ENCODE measurements around the gene FBLN7.
A peak's percentile ranks its signal among the peaks of the same experiment; 100 is the strongest.

FBLN7 gene

GRCh38 chr2:112155331-112156151, 17.4 kb downstream of the FBLN7 start:
- in situ Hi-C loops (cut with MboI; ENCODE audit: low sequenced_read_pairs, unreplicated experiment), result no loop called here
- no peak for TF ChIP-seq CTCF (IDR thresholded peaks at IDR 0.05; ENCODE audit: borderline replicate concordance, control extremely low read depth, extremely low read depth, insufficient read depth, missing control alignments)
- DNase-seq (ENCODE audit: low spot score), result no peak

- no peak for DNase-seq (ENCODE audit: low spot score)
- in situ Hi-C loops (cut with MboI; ENCODE audit: low sequenced_read_pairs, unreplicated experiment), result no loop called here
- TF ChIP-seq CTCF (IDR thresholded peaks at IDR 0.05; ENCODE audit: borderline replicate concordance, control extremely low read depth, extremely low read depth, insufficient read depth, missing control alignments), result no peak
Observed at GRCh38 chr2:112156152-112156986, 18.2 kb downstream of the FBLN7 start.

GRCh38 chr2:112157472-112157871, 19.3 kb downstream of the FBLN7 start:
- no peak for TF ChIP-seq CTCF (IDR thresholded peaks at IDR 0.05; ENCODE audit: borderline replicate concordance, control extremely low read depth, extremely low read depth, insufficient read depth, missing control alignments)
- in situ Hi-C loops (cut with MboI; ENCODE audit: low sequenced_read_pairs, unreplicated experiment), result no loop called here
- DNase-seq (ENCODE audit: low spot score), result no peak

GRCh38 chr2:112159454-112159921, 21.3 kb downstream of the FBLN7 start:
- in situ Hi-C loops (cut with MboI; ENCODE audit: low sequenced_read_pairs, unreplicated experiment), result no loop called here
- DNase-seq (ENCODE audit: low spot score), result peak; percentile 77
- TF ChIP-seq CTCF (IDR thresholded peaks at IDR 0.05; ENCODE audit: borderline replicate concordance, control extremely low read depth, extremely low read depth, insufficient read depth, missing control alignments), result no peak

- in situ Hi-C loops (cut with MboI; ENCODE audit: low sequenced_read_pairs, unreplicated experiment), result no loop called here
- TF ChIP-seq CTCF (IDR thresholded peaks at IDR 0.05; ENCODE audit: borderline replicate concordance, control extremely low read depth, extremely low read depth, insufficient read depth, missing control alignments), result no peak
- DNase-seq (ENCODE audit: low spot score), result no peak
Observed at GRCh38 chr2:112160283-112161250, 22.4 kb downstream of the FBLN7 start.

All from GM13976 (cell line).